Measurements from ENCODE around the gene CKM.
"Not testable (repeated sequence)": the region's sequence is repeated elsewhere in the genome, so short reads cannot be mapped to it uniquely, and the experiment has no call there.

The CKM gene

DNA sequence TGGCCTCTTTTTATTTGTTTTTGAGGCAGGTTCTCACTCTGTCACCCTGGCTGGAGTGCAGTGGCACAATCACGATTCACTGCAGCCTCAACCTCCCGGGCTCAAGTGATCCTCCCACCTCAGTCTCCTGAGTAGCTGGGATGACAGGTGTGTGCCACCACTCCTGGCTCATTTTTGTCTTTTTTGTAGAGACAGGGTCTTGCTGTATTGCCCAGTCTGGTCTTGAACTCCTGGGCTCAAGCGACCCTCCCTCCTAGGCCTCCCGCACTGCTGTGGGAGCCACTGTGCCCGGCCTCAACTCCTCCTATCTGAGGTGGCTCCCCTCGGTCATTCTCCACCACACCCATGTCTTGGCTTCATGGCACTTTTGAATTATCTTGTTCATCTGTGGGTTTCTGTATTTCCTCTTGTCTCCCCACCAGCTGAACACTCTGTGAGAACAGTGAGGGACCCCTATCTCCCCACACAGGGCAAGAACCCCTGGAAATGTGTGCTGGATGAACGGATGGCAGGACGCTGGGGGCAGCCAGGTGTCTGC, 7.9 kb downstream of the CKM start:
- DNase-seq, result no peak

- DNase-seq, result not testable (repeated sequence)
These were observed 10.4 kb downstream of the CKM start for GRCh38 chr19:45312285-45312684.

- DNase-seq, result no peak
These were observed 11.1 kb downstream of the CKM start for GRCh38 chr19:45311621-45312020.

GRCh38 chr19:45309322-45309721, 13.4 kb downstream of the CKM start:
- not testable (repeated sequence) for DNase-seq

DNA sequence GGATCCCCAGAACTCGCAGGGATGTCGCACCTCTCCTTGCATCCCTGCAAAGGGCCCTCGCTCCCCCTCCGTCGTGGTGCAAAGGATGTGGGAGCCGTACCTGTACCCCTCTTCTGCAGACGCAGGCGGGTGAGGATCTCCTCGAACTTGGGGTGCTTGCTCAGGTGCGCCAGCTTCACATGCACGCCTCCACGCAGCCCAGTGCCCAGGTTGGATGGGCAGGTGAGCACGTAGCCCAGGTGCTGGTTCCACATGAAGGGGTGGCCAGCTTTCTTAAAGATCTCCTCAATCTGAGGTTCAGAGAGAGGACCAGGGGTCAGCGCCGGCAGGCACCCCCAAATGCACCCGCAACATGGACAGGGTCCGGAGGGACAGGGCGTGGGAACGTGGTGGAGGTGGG, 15.3 kb downstream of the CKM start:
- no peak for DNase-seq

DNA sequence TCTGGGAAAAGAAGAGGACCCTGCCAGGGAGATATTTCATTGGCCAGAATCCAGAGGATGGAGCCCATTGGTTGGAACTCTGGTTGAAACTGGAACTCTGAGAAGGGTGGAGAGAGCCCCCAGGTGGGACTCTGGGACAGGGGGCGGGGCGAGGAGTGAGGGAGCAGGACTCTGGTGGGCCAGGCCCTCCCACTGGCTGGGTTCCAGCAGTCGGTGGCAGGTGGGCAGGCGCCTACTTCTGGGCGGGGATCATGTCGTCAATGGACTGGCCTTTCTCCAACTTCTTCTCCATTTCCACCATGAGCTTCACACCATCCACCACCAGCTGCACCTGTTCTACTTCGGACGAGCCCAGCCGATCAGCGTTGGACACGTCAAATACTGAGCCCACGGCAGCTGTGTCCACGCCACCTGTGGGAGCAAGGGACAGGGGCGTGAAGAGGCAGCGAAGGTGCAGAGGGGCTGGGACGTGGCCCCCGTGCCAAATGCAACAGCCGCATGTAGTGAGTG, 16.1 kb downstream of the CKM start:
- DNase-seq, result no peak

DNA sequence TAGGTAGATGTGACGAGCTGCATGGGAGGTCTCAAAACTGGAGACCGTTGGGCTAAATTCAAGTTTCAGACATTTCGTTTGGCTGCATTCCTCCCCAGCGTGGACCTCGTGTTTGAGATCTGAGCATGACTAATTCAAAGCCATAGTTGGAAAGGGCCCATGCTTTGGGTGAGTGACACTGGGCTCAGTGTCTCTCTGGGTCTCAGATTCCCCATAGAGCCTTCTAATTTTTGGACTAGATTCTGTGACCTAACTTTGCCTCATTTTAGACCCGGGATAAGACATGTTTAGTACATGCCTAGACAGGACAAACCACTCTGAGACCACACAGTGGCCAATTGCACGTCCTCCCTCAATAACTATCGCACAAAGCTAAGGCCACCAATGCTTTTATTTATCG, 16.6 kb downstream of the CKM start:
- DNase-seq, result no peak

- no peak for DNase-seq
These were observed 17.3 kb downstream of the CKM start for GRCh38 chr19:45305421-45305820.

DNA sequence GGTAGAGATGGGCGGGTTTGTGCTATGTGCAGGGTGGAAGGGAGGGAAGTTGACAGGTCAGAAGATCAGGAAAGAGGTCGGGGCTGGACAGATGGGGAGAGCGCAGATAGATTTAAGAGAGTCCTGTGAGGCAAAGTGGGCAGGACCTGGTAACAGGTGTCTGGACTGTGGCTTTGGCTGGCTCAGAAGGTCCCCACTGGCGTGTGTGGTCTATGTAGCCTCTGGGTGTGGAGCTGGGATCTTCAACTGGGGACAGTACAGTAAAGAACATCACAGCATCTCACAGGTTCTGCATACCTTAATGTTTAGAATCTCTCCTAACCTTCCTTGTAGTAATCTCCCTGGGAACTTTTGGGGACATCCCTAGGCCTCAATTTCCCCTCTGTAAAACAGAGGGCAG, 17.7 kb downstream of the CKM start:
- no peak for DNase-seq

DNA sequence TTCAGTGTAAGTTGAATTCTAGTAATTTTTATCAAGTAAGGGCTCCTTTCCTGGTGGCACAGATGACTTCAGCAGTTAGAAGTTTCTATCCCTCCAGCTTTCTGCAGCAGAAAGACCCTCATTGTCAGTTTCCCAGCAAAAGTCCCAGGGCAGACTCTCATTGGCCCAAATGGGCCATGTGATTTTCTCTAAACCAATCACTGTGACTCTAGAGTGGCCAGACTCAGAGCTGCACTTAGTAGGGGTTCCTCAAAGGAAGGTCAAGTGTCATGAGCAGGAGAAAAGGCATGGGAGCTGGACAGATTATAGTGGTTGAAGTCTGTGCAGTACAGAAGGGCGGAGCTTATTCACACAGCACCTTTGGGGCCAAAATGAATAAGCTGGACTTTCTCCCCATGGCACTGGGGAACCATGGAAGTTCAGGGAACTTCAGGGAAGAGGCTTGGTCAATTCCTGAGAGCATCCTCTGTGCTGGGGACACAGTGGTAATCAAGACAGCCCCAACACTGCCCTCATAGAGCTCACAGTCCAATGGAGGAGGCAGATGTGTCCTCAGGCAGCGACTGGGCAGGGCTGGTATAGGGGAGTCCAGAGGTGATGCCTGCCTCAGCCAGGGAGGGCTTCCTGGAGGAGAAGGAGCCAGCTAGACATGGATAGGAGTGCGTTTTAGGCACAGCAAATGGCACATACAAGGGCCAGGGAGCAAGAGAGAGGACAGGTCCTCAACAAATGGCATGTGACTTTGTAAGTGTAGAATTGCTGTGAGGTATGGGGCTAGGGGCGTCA, 18.3 kb downstream of the CKM start:
- DNase-seq, result no peak

- DNase-seq, result no peak
These were observed 19.2 kb downstream of the CKM start for GRCh38 chr19:45303269-45304060.

DNA sequence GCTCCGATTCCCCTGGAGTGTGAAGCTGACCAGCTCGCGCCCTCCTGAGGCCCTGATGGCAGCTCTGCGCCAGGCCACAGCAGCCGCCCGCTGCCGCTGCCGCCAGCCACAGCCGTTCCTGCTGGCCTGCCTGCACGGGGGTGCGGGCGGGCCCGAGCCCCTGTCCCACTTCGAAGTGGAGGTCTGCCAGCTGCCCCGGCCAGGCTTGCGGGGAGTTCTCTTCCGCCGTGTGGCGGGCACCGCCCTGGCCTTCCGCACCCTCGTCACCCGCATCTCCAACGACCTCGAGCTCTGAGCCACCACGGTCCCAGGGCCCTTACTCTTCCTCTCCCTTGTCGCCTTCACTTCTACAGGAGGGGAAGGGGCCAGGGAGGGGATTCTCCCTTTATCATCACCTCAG, 20.3 kb downstream of the CKM start:
- DNase-seq, result no peak

DNA sequence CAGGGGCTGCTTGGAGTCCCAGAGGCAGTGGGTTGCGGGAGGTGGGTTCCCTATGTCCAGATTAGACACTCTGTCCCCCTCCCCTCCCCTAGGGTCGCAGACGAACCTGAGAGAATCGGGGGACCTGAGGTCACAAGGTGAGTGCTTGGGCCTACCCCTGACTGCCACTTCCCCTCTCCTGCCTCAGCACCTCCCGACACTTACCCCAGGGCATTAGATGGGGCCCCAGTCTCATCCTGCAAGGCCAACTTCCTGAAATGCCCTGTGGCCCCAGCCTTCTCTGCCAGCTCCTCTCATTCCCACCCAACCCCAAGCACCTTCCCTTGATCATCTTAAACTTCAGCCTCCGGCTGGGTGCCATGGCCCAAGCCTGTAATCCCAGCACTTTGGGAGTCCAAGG, 23.0 kb downstream of the CKM start:
- no peak for DNase-seq

DNA sequence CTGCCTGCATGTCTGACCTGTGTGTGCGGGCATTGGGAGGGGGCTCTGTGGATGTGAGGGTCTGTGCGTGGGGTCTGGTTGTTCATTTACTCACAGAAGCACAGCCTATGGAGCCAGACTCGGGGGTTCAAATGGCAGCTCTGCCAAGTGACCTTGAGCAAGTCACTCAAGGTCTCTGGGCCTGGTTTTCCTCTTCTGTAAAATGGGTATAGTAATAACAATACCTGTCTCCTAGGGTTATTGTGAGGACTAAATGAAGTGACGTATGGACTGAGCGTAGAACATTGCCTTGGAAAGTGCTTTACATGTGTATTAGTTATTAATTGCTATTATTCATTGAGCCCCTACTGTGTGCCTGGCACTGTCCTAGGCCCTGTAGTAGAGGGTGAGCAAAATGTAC, 24.4 kb downstream of the CKM start:
- DNase-seq, result no peak

GRCh38 chr19:45297674-45298073, 25.0 kb downstream of the CKM start:
- no peak for DNase-seq

GRCh38 chr19:45296355-45296754, 26.3 kb downstream of the CKM start:
- DNase-seq, result no peak

- DNase-seq, result no peak
These were observed 26.8 kb downstream of the CKM start for GRCh38 chr19:45295873-45296272.

DNA sequence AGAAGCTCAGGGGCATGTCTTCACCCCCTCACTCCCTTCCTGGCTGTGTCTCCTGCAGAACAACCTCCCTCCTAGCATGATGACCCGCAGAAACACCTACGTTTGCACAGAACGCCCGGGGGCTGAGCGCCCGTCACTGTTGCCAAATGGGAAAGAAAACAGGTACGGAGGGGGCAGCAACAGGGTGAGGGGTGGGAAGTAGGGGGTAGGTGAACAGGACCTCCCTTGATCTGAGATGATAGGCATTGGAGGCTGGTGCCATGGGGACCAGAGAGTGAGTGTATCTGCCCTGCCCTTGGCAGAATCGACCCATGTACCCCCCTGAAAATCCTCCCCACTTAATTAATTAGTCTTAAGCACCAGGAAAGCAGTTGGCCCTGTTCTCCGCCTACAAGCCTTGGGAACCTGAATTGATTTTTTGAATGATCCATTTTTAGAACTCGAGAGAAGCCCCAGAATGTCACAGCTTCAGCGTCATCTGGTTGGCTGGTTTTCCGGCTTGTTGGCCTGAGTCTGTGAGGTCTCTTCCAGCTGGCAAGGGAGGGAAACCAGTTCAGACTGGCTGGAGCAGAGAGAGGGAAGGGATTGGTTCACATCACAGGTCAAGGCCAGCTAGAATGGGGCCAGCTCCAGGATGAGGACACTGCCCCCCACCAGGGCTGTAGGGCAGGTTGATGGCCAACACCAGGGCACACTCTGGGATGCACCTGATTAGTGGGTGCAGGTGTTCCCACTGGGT, 28.2 kb downstream of the CKM start:
- DNase-seq, result no peak

DNA sequence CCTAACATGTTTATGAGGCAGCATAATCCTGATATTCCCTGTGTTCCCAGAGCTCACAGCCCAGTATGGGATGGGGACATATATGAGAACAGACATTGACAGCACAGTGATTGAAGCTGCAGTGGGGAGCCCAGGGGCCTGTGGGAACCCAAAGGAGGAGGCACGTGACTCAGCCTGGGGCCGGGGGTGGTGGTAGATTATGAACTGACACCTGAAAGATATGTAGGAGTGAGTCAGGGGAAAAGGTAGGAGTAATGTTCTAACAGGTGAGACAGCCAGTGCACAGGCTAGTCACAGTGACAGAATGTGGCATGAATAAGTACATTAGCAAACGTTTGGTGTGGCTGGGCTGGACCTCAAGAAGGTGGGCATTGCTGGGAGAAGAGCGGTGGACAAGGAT, 29.0 kb downstream of the CKM start:
- no peak for DNase-seq

- no peak for DNase-seq
These were observed 30.8 kb downstream of the CKM start for GRCh38 chr19:45291834-45292233.

DNA sequence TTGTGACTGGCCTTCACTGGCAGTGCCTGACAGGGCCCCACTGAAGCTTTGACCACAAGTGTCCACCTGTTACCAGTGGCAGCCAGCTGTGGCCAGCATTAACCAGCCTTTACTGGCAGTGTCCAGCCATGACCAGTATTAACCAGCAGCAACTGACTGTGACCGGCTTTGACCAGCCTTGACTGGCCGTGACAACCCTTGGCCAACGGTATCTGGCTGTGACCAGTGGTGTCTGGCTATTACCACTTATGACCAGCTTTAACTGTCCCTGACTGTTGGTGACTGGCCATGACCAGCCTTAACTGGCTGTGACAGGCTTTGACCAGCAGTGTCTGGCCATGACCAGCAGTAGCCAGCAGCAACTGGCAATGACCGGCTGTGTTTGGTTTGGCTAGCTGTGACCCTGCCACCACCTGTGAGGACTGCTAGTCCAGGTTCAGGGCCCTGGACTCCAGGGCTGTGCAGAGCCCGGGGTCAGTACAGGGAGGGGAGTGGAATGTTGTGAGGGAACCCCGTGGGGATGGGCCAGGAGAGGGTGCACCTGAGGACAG, 32.2 kb downstream of the CKM start:
- no peak for DNase-seq

GRCh38 chr19:45283443-45284033, 39.1 kb downstream of the CKM start:
- no peak for DNase-seq

All from NK-92 treated with Interleukin-12 subunit alpha and Interleukin-12 subunit beta, amount 100 ng/mL, for 24 hours (cell line).